Stimulated activated naive B cell treated with anti-CD40 and anti-IgM and Interleukin-4, amounts not matched to agents 10 μg/mL and 1 μg/mL and 100 μg/mL, for 72 hours (primary cell): ENCODE results near the gene ITGB3.

Source experiments
- ATAC-seq, 2 donors: fragments of 150-1000 bp; cut with Tn5 transposase; replicated peaks; 2 replicates each; pipeline ENCODE4 v1.10.0; 2021; ENCODE audit warnings: moderate library complexity in 1 of 2
- DNase-seq: peaks from one replicate; pipeline ENCODE4 v3.0.0; 2021
- H3K27ac Mint-ChIP-seq: one replicate; pipeline ENCODE4 v1.8.0; 2022; ENCODE audit warnings: mild to moderate bottlenecking, mixed read lengths
- H3K27me3 Mint-ChIP-seq, 2 donors: one replicate each; pipeline ENCODE4 v1.8.0; 2022; ENCODE audit warnings: mixed read lengths in 2 of 2
- H3K36me3 Mint-ChIP-seq, 2 donors: one replicate each; pipeline ENCODE4 v1.8.0; 2022; ENCODE audit warnings: mixed read lengths in 2 of 2, mild to moderate bottlenecking in 1 of 2
- H3K4me1 Mint-ChIP-seq, 2 donors: one replicate each; pipeline ENCODE4 v1.8.0; 2022; ENCODE audit warnings: mixed read lengths in 2 of 2, mild to moderate bottlenecking in 1 of 2
- H3K4me3 Mint-ChIP-seq, 2 donors: one replicate each; pipeline ENCODE4 v1.8.0; 2022; ENCODE audit warnings: mild to moderate bottlenecking in 2 of 2, mixed read lengths in 2 of 2, moderate library complexity in 1 of 2
- H3K9me3 Mint-ChIP-seq, 2 donors: one replicate each; pipeline ENCODE4 v1.8.0; 2022; ENCODE audit warnings: mixed read lengths in 2 of 2, mild to moderate bottlenecking in 1 of 2

The ITGB3 gene

DNA sequence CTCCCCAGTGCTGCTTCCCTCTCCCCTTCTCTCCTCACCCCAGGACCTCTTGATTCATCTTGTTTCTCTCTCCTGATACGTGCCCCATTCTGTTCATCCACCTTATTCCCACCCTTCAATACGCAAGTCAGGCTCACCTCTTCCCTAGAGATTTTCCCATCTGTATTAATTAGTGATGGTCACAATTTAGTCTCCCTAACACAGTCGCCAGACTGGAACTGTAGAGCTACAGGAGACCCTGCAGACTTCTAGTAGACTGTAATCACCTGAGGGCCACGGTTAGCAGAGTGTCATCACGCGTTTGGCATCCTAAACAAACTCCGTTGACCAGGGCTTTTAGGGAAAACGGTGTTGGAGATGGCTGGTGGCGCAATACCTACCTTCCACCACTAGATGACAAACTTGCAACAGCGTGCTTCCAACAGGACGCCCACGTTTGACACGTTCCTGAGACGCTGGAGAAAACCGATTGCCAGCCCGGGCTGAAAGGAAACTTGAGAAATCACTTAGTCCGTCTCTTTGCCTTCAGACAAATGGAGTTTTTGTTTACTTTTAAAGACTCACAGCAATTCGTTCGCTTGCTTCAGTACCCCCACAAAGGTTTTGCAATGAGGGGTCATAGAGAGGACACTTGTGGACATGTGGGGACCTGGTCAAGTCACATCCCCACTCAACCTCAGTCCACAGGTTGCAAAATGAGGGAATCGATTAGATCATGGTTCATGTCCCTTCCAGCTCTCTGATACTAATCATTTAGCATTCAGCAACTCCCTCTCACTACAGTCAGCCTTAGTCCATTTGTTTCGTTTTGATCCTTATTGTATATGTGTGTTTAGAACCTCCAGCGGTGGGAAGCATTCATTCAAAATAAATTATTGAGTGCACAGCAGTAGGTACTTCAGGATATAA lies 23.8 kb upstream of the ITGB3 start:
- Mint-ChIP-seq H3K9me3 (peaks cover 0 to under 1% of the 10 kb centered on the region in 2 donors), H3K27ac (peak overlapping the region; percentile 4)

DNA sequence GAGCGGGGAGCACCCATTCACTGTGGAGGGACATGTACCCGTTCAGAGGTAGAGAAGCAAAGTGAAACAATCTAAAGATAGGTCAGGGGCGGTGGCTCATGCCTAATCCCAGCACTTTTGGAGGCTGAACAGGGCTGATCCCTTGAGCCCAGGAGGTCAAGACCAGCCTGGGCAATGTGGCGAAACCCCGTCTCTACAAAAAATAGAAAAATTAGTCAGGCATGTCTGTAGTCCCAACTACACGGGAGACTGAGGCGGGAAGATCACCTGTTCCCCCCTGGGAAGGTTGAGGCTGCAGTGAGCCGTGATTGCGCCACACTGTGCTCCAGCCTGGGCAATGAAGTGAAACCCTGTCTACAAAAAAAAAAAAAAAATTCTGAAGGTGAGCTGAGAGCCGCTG lies 22.8 kb upstream of the ITGB3 start:
- no peaks in the 10 kb centered on the region for H3K9me3 Mint-ChIP-seq
- H3K27ac Mint-ChIP-seq = peak overlapping the region; percentile 32
- peaks cover 19 to 26% of the 10 kb centered on the region in 2 donors for H3K4me1 Mint-ChIP-seq
- peak overlapping the region; percentile 45 to 82 for H3K4me3 Mint-ChIP-seq
- ATAC-seq (peak; percentile 48 to 49), DNase-seq (no peak)
- H3K27me3 Mint-ChIP-seq = no peaks in the 10 kb centered on the region
- no peaks in the 10 kb centered on the region for H3K36me3 Mint-ChIP-seq

More for the DNA sequence above, 23.8 kb upstream of the ITGB3 start:
- DNase-seq (peak; percentile 67), ATAC-seq (peak; percentile 80 to 82)
- peaks cover 19 to 26% of the 10 kb centered on the region in 2 donors for H3K4me1 Mint-ChIP-seq
- H3K4me3 Mint-ChIP-seq = peak overlapping the region; percentile 45 to 82
- H3K36me3 Mint-ChIP-seq = no peaks in the 10 kb centered on the region
- H3K27me3 Mint-ChIP-seq = no peaks in the 10 kb centered on the region

DNA sequence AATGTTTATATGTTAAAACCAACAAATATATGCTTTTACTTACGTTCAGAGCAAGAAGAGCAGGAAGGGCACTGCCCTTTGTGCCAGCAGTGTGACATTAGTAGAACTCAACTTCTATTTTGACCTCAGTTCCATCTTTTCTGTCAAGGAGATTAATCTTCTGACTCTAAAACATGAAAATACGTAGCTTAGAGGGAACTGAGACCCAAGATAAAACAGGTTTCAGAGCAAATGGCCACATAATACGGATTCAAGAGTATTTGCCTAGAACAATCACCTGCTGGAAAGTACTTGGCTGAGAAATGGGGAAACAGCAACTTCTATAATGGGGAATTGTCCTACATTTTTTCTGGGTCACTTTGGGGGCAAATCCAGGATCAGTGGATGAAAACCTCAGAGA lies 22.3 kb upstream of the ITGB3 start:
- ATAC-seq (peak; percentile 43 to 48), DNase-seq (no peak)
- Mint-ChIP-seq H3K27ac (no peak overlapping the region), H3K27me3 (no peaks in the 10 kb centered on the region), H3K4me1 (peaks cover 19 to 26% of the 10 kb centered on the region in 2 donors), H3K36me3 (peaks cover 2% of the 10 kb centered on the region in 2 donors), H3K9me3 (peaks cover 0 to 4% of the 10 kb centered on the region in 2 donors), H3K4me3 (peak overlapping the region in 1 of 2 donors; percentile 82)

DNA sequence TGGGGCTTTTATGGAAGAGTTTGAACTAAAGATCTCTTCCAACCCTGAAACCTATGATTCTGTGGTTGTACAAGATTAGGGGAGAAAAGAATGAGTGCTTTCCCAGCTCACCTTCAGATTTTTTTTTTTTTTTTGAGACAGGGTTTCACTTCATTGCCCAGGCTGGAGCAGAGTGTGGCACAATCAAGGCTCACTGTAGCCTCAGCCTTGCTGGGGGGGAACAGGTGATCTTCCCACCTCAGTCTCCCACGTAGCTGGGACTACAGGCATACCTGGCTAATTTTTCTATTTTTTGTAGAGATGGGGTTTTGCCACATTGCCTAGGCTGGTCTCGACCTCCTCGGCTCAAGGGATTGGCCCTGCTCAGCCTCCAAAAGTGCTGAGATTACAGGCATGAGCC lies 21.8 kb upstream of the ITGB3 start:
- Mint-ChIP-seq H3K27ac (no peak overlapping the region), H3K4me1 (peaks cover 19 to 26% of the 10 kb centered on the region in 2 donors), H3K36me3 (peaks cover 4% of the 10 kb centered on the region in 2 donors), H3K4me3 (no peak overlapping the region), H3K9me3 (peaks cover 3 to 5% of the 10 kb centered on the region in 2 donors), H3K27me3 (no peaks in the 10 kb centered on the region)
- no peak for ATAC-seq
- no peak for DNase-seq

DNA sequence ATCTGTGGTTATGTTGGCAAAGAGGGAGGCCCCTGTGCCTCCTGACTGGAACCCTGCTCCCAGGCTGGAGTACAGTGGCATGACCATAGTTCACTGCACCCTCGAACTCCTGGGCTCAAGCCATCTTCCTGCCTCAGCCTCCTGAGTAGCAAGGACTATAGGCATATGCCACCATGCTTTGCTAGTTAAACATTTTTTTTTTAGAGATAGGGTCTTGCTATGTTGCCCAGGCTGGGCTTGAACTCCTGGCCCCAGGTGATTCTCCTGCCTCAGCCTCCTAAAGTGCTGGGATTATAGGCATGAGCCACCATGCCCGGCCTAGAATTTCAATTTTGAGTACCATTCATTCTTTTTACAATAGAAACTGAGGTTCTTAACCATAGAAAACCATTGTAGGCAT lies 21.2 kb upstream of the ITGB3 start:
- no peak for DNase-seq
- H3K9me3 Mint-ChIP-seq = peaks cover 4 to 5% of the 10 kb centered on the region in 2 donors
- peaks cover 4 to 7% of the 10 kb centered on the region in 2 donors for H3K36me3 Mint-ChIP-seq
- no peaks in the 10 kb centered on the region for H3K27me3 Mint-ChIP-seq
- no peak overlapping the region for H3K4me3 Mint-ChIP-seq
- no peak for ATAC-seq
- H3K4me1 Mint-ChIP-seq = peaks cover 19 to 26% of the 10 kb centered on the region in 2 donors
- peak overlapping the region; percentile 81 for H3K27ac Mint-ChIP-seq

DNA sequence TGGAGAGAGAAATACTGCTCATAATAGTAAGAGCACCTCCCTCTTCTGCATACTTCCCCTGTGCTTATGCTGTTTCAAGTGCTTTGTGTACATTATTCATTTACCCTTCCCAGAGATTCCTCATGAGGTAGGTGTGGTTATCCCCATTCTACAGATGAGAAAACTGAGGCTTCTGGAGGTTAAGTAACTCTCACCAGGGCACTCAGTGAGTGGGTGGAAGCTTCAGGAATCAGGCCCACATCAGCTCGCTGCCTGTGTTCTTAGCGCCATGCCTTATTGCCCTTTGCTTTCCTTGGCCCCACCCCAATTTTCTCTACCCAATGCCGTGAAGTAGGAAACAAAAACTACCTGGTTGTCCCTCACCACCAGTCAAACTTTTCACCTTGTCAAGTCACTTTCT lies 18.1 kb upstream of the ITGB3 start:
- peaks cover 19 to 26% of the 10 kb centered on the region in 2 donors for H3K4me1 Mint-ChIP-seq
- DNase-seq (no peak), ATAC-seq (no peak)
- peaks cover 7% of the 10 kb centered on the region in 2 donors for H3K36me3 Mint-ChIP-seq
- no peak overlapping the region for H3K4me3 Mint-ChIP-seq
- no peaks in the 10 kb centered on the region for H3K27me3 Mint-ChIP-seq
- peaks cover 4 to 5% of the 10 kb centered on the region in 2 donors for H3K9me3 Mint-ChIP-seq
- H3K27ac Mint-ChIP-seq = no peak overlapping the region

DNA sequence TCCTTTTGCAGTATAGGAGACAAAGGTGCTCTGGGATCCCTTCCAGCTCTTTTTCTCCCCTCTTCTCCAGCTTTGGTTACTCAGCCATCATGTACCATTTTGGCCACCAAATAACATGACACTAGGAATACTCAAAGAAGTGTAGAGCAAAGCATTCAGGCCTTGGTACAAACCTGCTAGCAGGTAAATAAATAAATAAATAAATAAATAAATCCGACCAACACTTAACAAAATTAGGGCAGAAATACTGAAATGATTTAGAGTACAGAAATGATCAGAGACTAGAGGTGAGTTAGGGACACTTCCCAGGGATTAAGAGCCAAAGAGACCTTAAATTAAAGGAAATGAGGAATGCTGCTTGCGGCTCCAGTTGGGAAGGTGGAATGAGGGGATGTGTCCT lies 17.7 kb upstream of the ITGB3 start:
- H3K4me1 Mint-ChIP-seq = peaks cover 19 to 26% of the 10 kb centered on the region in 2 donors
- H3K36me3 Mint-ChIP-seq = peaks cover 7% of the 10 kb centered on the region in 2 donors
- no peaks in the 10 kb centered on the region for H3K27me3 Mint-ChIP-seq
- H3K9me3 Mint-ChIP-seq = peaks cover 4 to 5% of the 10 kb centered on the region in 2 donors
- no peak for ATAC-seq
- H3K4me3 Mint-ChIP-seq = no peak overlapping the region
- DNase-seq = no peak
- no peak overlapping the region for H3K27ac Mint-ChIP-seq

DNA sequence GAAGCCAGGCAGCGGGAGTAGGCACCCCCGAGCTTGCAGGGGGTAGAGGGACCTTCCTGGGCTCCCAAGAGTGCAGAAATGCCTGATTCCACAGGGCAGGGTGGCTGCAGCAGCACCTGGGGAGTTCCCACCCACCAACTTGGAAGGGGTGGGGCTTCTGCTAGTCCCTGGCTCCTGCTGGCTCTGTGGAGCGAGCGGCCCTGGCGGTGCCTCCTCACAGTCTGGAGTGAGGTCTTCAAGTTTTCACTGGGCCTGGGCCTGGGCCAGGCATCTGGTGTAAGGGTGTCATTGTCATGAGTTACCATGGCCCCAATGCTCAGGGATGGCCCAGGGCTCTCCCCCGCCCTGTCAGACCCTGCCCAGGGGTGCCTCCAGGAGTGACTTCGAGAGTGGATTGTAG lies 15.8 kb upstream of the ITGB3 start:
- DNase-seq = no peak
- no peak for ATAC-seq
- no peak overlapping the region for H3K27ac Mint-ChIP-seq
- peaks cover 17 to 19% of the 10 kb centered on the region in 2 donors for H3K4me1 Mint-ChIP-seq
- peaks cover 7% of the 10 kb centered on the region in 2 donors for H3K36me3 Mint-ChIP-seq
- H3K4me3 Mint-ChIP-seq = no peak overlapping the region
- H3K9me3 Mint-ChIP-seq = peaks cover 4 to 5% of the 10 kb centered on the region in 2 donors
- no peaks in the 10 kb centered on the region for H3K27me3 Mint-ChIP-seq

DNA sequence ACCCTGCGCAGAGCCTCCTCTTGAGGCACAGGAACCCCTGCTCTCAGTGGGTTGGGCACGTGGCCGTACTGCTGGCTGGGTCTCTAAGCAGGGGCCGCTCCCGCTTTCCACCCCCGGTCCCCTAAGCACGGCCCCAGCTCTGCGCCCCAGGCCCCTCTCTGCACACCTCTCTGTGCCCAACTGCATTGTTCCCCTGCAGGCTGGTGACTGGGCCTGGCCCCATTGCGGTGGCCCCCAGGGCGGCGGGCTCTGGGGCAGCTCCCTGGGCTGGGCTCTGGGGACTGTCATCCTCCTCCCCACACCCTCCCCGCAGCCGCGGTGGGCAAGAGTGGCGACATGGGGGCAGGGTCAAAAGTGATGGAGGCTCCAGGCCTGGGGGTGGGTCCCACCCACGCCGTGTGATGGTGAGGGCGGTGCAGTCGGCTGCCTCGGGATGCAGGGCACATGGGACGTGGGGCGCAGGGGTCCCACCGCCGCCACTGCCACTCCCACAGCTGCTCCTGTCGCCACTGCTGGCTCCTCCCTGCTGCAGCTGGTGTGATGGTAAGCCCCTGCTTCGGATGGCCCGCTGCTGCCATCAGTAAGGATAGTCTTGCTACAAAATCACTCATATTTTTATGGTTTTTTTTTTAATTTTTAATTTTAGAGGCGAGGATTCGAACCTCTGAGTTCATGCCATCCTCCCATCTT lies 15.2 kb upstream of the ITGB3 start:
- Mint-ChIP-seq H3K9me3 (peaks cover 4 to 5% of the 10 kb centered on the region in 2 donors), H3K27me3 (no peaks in the 10 kb centered on the region), H3K36me3 (peaks cover 7% of the 10 kb centered on the region in 2 donors), H3K4me3 (no peak overlapping the region), H3K4me1 (peaks cover 18 to 22% of the 10 kb centered on the region in 2 donors), H3K27ac (no peak overlapping the region)
- ATAC-seq (no peak), DNase-seq (no peak)

DNA sequence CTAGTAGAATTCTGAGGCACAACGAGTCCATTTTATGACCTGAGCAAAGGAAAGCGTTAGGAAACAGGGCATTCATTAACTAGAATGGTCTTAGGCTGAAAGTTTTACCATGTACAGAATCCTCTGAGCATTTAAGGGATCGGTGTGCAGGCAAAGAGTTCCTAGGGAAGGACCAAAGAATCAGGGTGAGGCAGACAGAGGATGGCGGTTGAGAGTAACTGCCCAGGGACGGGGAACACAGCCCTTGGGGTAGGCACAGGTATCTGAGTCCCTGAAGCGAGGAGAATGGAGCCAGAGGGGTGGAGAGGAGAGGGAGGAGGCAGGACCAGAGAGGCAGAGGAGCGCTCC lies 14.0 kb upstream of the ITGB3 start:
- H3K27me3 Mint-ChIP-seq = no peaks in the 10 kb centered on the region
- peaks cover 26 to 32% of the 10 kb centered on the region in 2 donors for H3K4me1 Mint-ChIP-seq
- ATAC-seq = no peak
- DNase-seq = no peak
- peak overlapping the region in 1 of 2 donors; percentile 5 for H3K4me3 Mint-ChIP-seq
- peaks cover 7% of the 10 kb centered on the region in 2 donors for H3K36me3 Mint-ChIP-seq
- H3K27ac Mint-ChIP-seq = peak overlapping the region; percentile 44
- peaks cover 4 to 5% of the 10 kb centered on the region in 2 donors for H3K9me3 Mint-ChIP-seq

DNA sequence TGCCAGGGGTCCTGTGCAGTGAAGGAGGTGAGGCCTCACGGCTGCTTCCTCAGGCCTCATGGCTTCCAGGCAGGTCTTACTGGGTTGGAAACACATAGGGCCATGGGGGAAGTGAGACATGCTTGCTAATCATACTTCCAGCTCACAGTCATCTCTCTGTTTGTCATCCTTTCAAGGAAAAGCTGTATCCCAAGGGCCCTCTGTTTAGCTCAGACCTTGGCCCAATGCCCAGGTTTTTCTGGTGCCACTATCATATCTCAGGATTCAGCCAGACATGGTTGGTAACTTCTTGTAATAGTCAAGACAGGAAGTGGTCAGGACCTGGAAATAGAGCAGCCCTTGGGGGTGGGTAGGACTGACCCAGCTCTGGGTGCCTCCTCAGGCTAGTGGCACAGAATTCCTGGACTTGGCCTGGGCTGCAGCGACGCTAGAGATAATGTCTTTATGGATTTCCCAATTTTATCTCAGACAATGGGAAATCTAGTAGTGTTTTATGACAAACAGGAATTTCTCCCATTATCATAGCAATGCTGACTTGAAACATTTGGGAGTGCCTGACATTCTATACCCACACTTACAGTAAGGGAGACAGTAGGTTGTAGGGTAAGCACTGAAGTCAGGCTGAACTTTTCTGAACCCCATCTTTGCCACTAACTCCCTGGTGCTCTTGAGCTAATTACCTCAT lies 13.5 kb upstream of the ITGB3 start:
- Mint-ChIP-seq H3K27ac (peak overlapping the region; percentile 65), H3K9me3 (peaks cover 4 to 5% of the 10 kb centered on the region in 2 donors), H3K27me3 (no peaks in the 10 kb centered on the region), H3K4me1 (peaks cover 26 to 32% of the 10 kb centered on the region in 2 donors), H3K4me3 (no peak overlapping the region), H3K36me3 (peaks cover 7% of the 10 kb centered on the region in 2 donors)
- DNase-seq = peak; percentile 57
- peak; percentile 84 to 89 for ATAC-seq

DNA sequence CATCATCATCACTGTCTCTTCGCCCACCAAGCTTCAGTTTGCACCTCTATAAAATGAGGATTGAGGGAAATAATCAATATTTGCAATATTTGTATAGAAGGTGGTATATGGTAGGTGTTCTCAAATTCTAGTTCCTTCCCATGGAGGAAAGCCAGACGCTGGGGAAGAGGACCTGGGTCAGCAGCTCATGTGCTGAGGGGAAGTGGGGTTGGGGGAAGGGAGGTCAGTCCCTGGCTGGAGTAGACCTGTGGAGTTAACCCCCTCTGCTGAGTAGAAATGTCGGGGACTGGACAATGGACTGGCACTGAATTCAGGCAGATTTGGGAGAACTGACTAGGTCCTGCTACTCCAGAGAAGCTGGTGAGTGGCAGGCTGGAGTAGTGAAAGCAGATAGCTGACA lies 12.8 kb upstream of the ITGB3 start:
- Mint-ChIP-seq H3K27me3 (no peaks in the 10 kb centered on the region), H3K27ac (peak overlapping the region; percentile 65), H3K9me3 (peaks cover 4 to 5% of the 10 kb centered on the region in 2 donors), H3K4me1 (peaks cover 26 to 32% of the 10 kb centered on the region in 2 donors), H3K36me3 (peaks cover 7% of the 10 kb centered on the region in 2 donors), H3K4me3 (no peak overlapping the region)
- ATAC-seq (no peak), DNase-seq (no peak)

DNA sequence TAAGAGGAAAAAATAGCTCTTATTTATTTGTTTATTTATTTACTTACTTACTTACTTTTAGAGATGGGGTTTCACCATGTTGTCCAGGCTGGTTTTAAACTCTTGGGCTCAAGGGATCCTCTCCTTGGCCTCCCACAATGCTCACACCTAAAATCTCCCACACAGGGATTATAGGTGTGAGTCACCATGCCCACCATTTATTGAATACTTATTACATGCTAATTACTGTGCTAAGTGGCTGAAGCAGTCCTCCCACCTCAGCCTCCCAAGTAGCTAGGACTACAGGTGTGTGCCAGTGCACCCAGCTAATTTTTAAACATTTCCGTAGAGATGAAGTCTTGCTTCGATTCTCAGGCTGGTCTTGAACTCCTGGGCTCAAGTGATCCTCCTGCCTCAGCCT lies 11.0 kb upstream of the ITGB3 start:
- Mint-ChIP-seq H3K4me3 (no peak overlapping the region), H3K4me1 (peaks cover 26 to 32% of the 10 kb centered on the region in 2 donors), H3K36me3 (peaks cover 0 to 3% of the 10 kb centered on the region in 2 donors), H3K9me3 (no peaks in the 10 kb centered on the region), H3K27ac (no peak overlapping the region), H3K27me3 (no peaks in the 10 kb centered on the region)
- no peak for ATAC-seq
- DNase-seq = no peak
